ENCODE data around the gene TMPRSS13.
"Not testable (repeated sequence)": the region's sequence is repeated elsewhere in the genome, so short reads cannot be mapped to it uniquely, and the experiment has no call there.

The TMPRSS13 gene

DNA sequence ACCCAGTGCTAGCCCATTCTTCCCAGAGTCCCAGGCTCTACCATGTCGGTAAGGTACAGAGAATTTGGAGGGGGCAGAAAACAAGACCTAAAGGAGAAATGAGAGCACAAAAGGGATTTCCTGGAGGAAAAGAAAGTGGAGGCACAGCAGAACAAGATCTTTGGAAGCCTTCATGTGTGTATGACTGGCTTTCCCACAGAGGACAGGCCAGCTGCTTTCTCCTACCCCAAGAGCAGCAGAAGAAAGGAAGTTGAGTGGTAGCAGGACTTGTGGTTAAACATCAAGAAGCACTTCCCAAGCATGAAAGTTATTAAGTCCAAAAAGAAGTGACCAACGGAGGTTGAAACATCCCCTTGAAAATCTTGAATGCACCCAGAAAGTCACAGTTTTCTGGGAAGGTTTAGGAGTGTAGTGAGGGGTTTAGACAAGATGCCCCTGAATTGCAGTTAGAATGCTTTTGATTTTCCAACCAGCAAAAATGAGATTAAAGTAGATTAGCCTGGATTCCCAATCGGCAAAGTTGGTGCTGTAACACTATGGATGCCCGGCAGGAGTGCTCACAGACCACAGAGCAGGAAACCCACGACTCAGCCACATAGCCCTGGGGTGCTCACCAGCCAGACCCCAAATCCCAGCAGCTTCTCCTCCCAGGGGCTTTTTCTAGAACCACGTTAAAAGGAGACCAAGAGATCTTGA is 608 bp downstream of the TMPRSS13 start:
- no peaks in the 10 kb centered on the region for H3K4me1 ChIP-seq (ENCODE audit: control insufficient read depth, insufficient read depth, low read length, unreplicated experiment)

DNA sequence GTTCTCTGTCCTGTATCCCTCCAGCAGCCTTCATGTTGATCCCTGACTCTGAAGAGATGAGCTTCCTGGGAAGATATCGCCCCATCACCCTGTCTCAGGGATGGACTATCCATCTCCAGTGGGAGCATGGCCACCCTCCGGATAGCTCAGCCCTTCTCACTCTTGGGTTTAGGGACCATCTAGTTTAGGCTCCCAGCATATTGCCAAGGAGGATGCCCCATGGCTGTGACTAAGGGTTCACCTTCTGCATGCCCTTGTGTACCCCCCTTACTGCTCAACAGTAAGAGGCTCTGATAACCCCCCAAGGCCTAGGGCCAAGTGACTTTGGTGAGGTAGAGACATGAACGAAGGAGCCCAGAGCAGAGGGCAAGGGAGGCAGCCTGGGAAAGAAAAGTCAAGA is 1.3 kb downstream of the TMPRSS13 start:
- Histone ChIP-seq H3K4me1 (ENCODE audit: control insufficient read depth, insufficient read depth, low read length, unreplicated experiment) (no peaks in the 10 kb centered on the region), H2AFZ (ENCODE audit: low read length, unreplicated experiment) (no peak overlapping the region), H3K27me3 (ENCODE audit: insufficient read depth, low read length) (peaks cover 42% of the 10 kb centered on the region), H3K27ac (ENCODE audit: low read depth, low read length) (no peak overlapping the region), H3K36me3 (ENCODE audit: insufficient read depth, low read length) (no peaks in the 10 kb centered on the region), H3K79me2 (ENCODE audit: control insufficient read depth, insufficient read depth, low read length, unreplicated experiment) (no peaks in the 10 kb centered on the region), H3K4me3 (ENCODE audit: low read depth, low read length) (no peak overlapping the region)

More for the DNA sequence above, 608 bp downstream of the TMPRSS13 start:
- no peaks in the 10 kb centered on the region for H3K36me3 ChIP-seq (ENCODE audit: insufficient read depth, low read length)
- H3K27me3 ChIP-seq (ENCODE audit: insufficient read depth, low read length), result peaks cover 42% of the 10 kb centered on the region
- no peaks in the 10 kb centered on the region for H3K79me2 ChIP-seq (ENCODE audit: control insufficient read depth, insufficient read depth, low read length, unreplicated experiment)
- H2AFZ ChIP-seq (ENCODE audit: low read length, unreplicated experiment), result no peak overlapping the region
- no peak overlapping the region for H3K4me3 ChIP-seq (ENCODE audit: low read depth, low read length)
- no peak overlapping the region for H3K27ac ChIP-seq (ENCODE audit: low read depth, low read length)

GRCh38 chr11:117926166-117926565 is 3.0 kb downstream of the TMPRSS13 start:
- H3K27me3 ChIP-seq (ENCODE audit: insufficient read depth, low read length), result peaks cover 44% of the 10 kb centered on the region
- H3K79me2 ChIP-seq (ENCODE audit: control insufficient read depth, insufficient read depth, low read length, unreplicated experiment); H3K27ac ChIP-seq (ENCODE audit: low read depth, low read length); H3K4me1 ChIP-seq (ENCODE audit: control insufficient read depth, insufficient read depth, low read length, unreplicated experiment); H2AFZ ChIP-seq (ENCODE audit: low read length, unreplicated experiment); H3K36me3 ChIP-seq (ENCODE audit: insufficient read depth, low read length); H3K4me3 ChIP-seq (ENCODE audit: low read depth, low read length): not testable (repeated sequence)

DNA sequence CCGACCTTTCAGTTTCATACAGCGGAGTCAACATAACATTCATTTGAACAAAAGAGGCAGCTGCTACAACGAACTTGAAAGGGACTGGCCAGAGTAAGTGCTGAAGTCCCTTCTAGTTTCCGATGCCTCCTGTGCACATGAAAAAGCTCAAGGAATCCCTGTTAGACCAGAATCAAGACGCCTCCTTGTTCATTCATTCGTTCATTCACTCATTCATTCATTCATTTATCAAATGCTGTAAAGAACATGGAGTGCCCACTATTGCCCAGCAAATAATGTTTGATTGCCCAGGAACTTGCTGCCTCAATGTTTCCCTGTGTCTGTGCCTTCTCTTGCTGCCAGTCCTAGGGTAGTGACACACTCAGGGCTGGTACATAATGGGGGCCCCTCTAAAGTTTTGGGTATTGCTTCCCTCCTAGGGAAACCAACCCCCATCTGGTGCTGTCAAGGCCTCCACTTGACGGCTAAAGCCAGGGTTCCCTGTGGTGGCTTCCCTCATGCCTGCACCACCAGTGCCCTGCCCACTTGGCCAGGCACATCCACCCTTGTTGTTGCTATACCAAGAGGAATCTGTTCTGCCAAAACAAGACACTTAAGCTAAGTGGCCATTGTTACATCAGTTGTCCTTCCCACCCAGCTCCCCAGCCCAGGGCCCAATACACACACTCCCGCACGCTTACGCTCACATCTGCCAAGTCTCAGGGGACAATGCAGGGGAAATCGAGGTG is 3.8 kb downstream of the TMPRSS13 start:
- Histone ChIP-seq H3K27me3 (ENCODE audit: insufficient read depth, low read length) (peaks cover 46% of the 10 kb centered on the region), H2AFZ (ENCODE audit: low read length, unreplicated experiment) (no peak overlapping the region), H3K4me3 (ENCODE audit: low read depth, low read length) (no peak overlapping the region), H3K36me3 (ENCODE audit: insufficient read depth, low read length) (no peaks in the 10 kb centered on the region), H3K27ac (ENCODE audit: low read depth, low read length) (no peak overlapping the region), H3K4me1 (ENCODE audit: control insufficient read depth, insufficient read depth, low read length, unreplicated experiment) (no peaks in the 10 kb centered on the region), H3K79me2 (ENCODE audit: control insufficient read depth, insufficient read depth, low read length, unreplicated experiment) (no peaks in the 10 kb centered on the region)

- no peak overlapping the region for H3K4me3 ChIP-seq (ENCODE audit: low read depth, low read length)
- H3K4me1 ChIP-seq (ENCODE audit: control insufficient read depth, insufficient read depth, low read length, unreplicated experiment), result no peaks in the 10 kb centered on the region
- no peaks in the 10 kb centered on the region for H3K79me2 ChIP-seq (ENCODE audit: control insufficient read depth, insufficient read depth, low read length, unreplicated experiment)
- H3K27me3 ChIP-seq (ENCODE audit: insufficient read depth, low read length), result peaks cover 39% of the 10 kb centered on the region
- H2AFZ ChIP-seq (ENCODE audit: low read length, unreplicated experiment), result no peak overlapping the region
- H3K27ac ChIP-seq (ENCODE audit: low read depth, low read length), result no peak overlapping the region
- H3K36me3 ChIP-seq (ENCODE audit: insufficient read depth, low read length), result no peaks in the 10 kb centered on the region
Observed at GRCh38 chr11:117924631-117925170, 4.5 kb downstream of the TMPRSS13 start.

DNA sequence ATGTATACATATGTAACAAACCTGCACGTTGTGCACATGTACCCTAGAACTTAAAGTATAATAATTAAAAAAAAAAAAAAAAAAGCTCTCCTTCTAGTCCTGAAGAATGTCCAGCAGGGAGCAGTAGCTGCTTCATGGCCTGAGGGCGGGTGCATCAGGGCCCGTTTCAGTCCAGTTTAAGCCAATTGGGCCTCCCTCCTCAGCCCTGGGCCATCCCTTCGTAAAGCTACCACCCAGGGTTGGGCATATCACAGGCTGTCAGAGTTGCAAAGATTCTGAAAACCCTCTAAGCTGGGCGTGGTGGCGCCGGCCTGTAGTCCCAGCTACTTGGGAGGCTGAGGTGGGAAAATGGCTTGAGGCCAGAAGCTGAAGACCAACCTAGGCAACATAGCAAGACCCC is 5.4 kb downstream of the TMPRSS13 start:
- Histone ChIP-seq H3K79me2 (ENCODE audit: control insufficient read depth, insufficient read depth, low read length, unreplicated experiment) (no peaks in the 10 kb centered on the region), H3K27ac (ENCODE audit: low read depth, low read length) (no peak overlapping the region), H3K27me3 (ENCODE audit: insufficient read depth, low read length) (peaks cover 35% of the 10 kb centered on the region), H3K36me3 (ENCODE audit: insufficient read depth, low read length) (no peaks in the 10 kb centered on the region), H3K4me1 (ENCODE audit: control insufficient read depth, insufficient read depth, low read length, unreplicated experiment) (no peaks in the 10 kb centered on the region), H3K4me3 (ENCODE audit: low read depth, low read length) (no peak overlapping the region), H2AFZ (ENCODE audit: low read length, unreplicated experiment) (no peak overlapping the region)

DNA sequence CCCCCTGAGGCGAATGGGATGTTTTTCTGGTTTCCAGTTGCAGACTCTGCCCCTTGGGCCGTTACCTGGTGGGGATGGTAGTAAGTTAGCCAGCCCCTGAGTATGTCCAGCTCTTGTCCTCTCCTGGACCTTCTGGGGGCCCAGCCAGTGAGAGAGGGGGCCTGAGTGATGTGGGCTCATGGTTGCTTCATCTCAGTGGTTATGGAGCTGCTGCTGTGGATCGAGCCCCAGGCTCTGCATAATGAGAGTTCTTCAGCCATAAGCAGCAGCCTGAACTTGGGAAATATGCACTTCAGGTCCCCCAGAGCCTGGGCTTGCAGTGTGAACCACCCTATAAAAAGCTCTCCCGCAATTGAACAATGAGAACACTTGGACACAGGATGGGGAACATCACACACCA is 5.9 kb downstream of the TMPRSS13 start:
- Histone ChIP-seq H3K36me3 (ENCODE audit: insufficient read depth, low read length) (no peaks in the 10 kb centered on the region), H3K4me3 (ENCODE audit: low read depth, low read length) (no peak overlapping the region), H3K79me2 (ENCODE audit: control insufficient read depth, insufficient read depth, low read length, unreplicated experiment) (no peaks in the 10 kb centered on the region), H3K27ac (ENCODE audit: low read depth, low read length) (no peak overlapping the region), H3K27me3 (ENCODE audit: insufficient read depth, low read length) (peaks cover 30% of the 10 kb centered on the region), H2AFZ (ENCODE audit: low read length, unreplicated experiment) (no peak overlapping the region), H3K4me1 (ENCODE audit: control insufficient read depth, insufficient read depth, low read length, unreplicated experiment) (no peaks in the 10 kb centered on the region)

DNA sequence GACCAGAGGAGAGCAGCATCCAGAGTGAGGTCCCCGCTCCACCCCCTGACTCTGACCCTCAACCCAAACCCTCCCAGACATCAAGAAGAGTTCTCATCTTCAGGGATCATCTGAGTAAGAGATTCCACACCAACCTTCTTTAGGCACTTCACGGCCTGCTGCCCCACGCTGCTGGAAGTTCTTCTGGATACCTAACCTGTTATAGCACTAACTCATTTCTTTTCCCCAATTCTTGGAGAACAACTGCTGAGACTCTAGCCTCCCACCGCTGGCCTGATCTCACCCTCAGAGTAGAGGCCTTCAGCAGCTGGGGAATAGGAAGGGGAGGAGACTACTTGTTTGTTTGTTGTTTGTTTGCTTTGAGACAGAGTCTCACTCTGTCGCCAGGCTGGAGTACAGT is 7.3 kb downstream of the TMPRSS13 start:
- Histone ChIP-seq H3K4me1 (ENCODE audit: control insufficient read depth, insufficient read depth, low read length, unreplicated experiment) (no peaks in the 10 kb centered on the region), H3K27me3 (ENCODE audit: insufficient read depth, low read length) (peaks cover 27% of the 10 kb centered on the region), H3K79me2 (ENCODE audit: control insufficient read depth, insufficient read depth, low read length, unreplicated experiment) (no peaks in the 10 kb centered on the region), H3K4me3 (ENCODE audit: low read depth, low read length) (no peak overlapping the region), H2AFZ (ENCODE audit: low read length, unreplicated experiment) (no peak overlapping the region), H3K36me3 (ENCODE audit: insufficient read depth, low read length) (no peaks in the 10 kb centered on the region), H3K27ac (ENCODE audit: low read depth, low read length) (no peak overlapping the region)

DNA sequence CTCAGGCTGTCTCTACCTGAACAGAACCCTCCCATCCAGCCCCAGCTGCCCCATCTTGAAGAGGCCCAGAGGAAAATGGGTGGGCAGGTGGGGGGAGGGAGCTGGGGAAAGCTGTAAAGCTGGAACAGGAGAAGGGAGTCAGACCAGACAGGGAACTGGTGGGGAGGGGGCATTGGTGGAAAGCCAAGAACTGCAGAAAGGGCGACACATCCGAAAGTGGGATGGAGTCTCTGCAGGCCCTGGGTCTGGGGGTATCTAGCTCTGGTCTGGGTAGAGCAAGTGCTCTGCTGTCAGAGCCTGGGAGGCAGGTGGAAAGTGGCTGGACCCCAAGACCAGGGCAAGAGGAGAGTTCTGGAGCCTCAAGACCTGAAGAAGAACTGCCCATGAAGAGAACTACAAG is 7.7 kb downstream of the TMPRSS13 start:
- H3K27me3 ChIP-seq (ENCODE audit: insufficient read depth, low read length), result peaks cover 27% of the 10 kb centered on the region
- H2AFZ ChIP-seq (ENCODE audit: low read length, unreplicated experiment), result no peak overlapping the region
- no peaks in the 10 kb centered on the region for H3K79me2 ChIP-seq (ENCODE audit: control insufficient read depth, insufficient read depth, low read length, unreplicated experiment)
- no peak overlapping the region for H3K4me3 ChIP-seq (ENCODE audit: low read depth, low read length)
- no peaks in the 10 kb centered on the region for H3K36me3 ChIP-seq (ENCODE audit: insufficient read depth, low read length)
- H3K4me1 ChIP-seq (ENCODE audit: control insufficient read depth, insufficient read depth, low read length, unreplicated experiment), result no peaks in the 10 kb centered on the region
- H3K27ac ChIP-seq (ENCODE audit: low read depth, low read length), result no peak overlapping the region

DNA sequence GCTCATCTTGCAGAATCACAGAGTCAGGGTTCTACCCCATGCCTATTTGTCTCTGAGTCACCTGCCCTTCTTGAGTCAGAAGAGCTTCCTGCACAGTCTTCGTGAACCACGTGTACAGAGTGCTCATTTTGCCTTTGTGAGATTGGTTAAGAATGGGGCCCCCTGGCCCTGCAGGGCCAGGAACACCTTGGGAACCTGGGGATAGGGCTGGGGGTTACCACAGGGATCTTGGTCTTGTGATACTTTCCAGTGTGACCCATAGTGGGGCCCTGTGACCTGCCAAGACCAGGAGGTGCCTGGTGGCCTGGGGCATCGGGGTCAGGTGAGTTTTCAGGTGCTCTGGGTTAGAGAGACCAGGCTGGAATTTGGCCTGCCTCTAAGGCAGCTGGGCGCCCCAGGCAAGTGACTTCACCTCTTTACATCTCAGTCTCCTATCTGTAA is 9.4 kb downstream of the TMPRSS13 start:
- Histone ChIP-seq H3K36me3 (ENCODE audit: insufficient read depth, low read length) (no peaks in the 10 kb centered on the region), H3K27me3 (ENCODE audit: insufficient read depth, low read length) (peaks cover 34% of the 10 kb centered on the region), H3K79me2 (ENCODE audit: control insufficient read depth, insufficient read depth, low read length, unreplicated experiment) (no peaks in the 10 kb centered on the region), H3K4me1 (ENCODE audit: control insufficient read depth, insufficient read depth, low read length, unreplicated experiment) (no peaks in the 10 kb centered on the region), H2AFZ (ENCODE audit: low read length, unreplicated experiment) (no peak overlapping the region), H3K4me3 (ENCODE audit: low read depth, low read length) (no peak overlapping the region), H3K27ac (ENCODE audit: low read depth, low read length) (no peak overlapping the region)

DNA sequence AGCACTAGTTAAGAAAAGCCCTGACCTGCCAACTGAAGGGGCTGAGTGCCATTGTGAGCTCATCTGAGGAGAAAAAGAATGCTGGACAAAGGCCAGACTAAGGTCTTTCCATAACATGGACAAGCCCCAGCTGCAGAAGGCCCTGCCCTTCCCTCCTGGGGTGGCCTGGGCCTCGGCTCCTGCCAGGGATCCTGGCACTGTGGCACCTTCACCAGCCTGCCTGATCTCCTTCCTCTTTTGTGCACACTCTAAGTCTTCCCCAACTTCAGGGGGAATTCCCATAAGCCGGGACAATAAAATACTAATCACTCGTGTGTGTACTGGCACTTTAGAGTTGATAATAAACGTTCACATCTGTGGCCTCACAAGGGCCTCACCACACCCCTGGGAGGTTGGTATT is 9.9 kb downstream of the TMPRSS13 start:
- H3K79me2 ChIP-seq (ENCODE audit: control insufficient read depth, insufficient read depth, low read length, unreplicated experiment), result no peaks in the 10 kb centered on the region
- H3K27me3 ChIP-seq (ENCODE audit: insufficient read depth, low read length), result peaks cover 34% of the 10 kb centered on the region
- no peaks in the 10 kb centered on the region for H3K36me3 ChIP-seq (ENCODE audit: insufficient read depth, low read length)
- H2AFZ ChIP-seq (ENCODE audit: low read length, unreplicated experiment), result no peak overlapping the region
- H3K4me3 ChIP-seq (ENCODE audit: low read depth, low read length), result no peak overlapping the region
- H3K4me1 ChIP-seq (ENCODE audit: control insufficient read depth, insufficient read depth, low read length, unreplicated experiment), result no peaks in the 10 kb centered on the region
- H3K27ac ChIP-seq (ENCODE audit: low read depth, low read length), result no peak overlapping the region

All from ACC112 (cell line).